T-helper 1 cell treated with Interleukin-12 subunit alpha and Interleukin-12 subunit beta and Interleukin-4 antibody, amounts not matched to agents 30 μg/mL and 1 μg/mL, for 36 hours (primary cell): ENCODE results near the gene JAKMIP2.

Experiments
- H3K27ac Mint-ChIP-seq: one replicate; pipeline ENCODE4 v1.8.0; 2021; ENCODE audit warnings: mild to moderate bottlenecking, mixed read lengths
- H3K27me3 Mint-ChIP-seq: one replicate; pipeline ENCODE4 v1.8.0; 2021; ENCODE audit warnings: low read depth, mixed read lengths
- H3K36me3 Mint-ChIP-seq: one replicate; pipeline ENCODE4 v1.8.0; 2021; ENCODE audit warnings: low read depth, mixed read lengths
- H3K4me1 Mint-ChIP-seq: one replicate; pipeline ENCODE4 v1.8.0; 2021; ENCODE audit warnings: low read depth, mixed read lengths
- H3K4me3 Mint-ChIP-seq: one replicate; pipeline ENCODE4 v1.8.0; 2021; ENCODE audit warnings: mild to moderate bottlenecking, moderate library complexity, mixed read lengths
- H3K9me3 Mint-ChIP-seq: one replicate; pipeline ENCODE4 v1.8.0; 2021; ENCODE audit warnings: mixed read lengths

The JAKMIP2 gene

DNA sequence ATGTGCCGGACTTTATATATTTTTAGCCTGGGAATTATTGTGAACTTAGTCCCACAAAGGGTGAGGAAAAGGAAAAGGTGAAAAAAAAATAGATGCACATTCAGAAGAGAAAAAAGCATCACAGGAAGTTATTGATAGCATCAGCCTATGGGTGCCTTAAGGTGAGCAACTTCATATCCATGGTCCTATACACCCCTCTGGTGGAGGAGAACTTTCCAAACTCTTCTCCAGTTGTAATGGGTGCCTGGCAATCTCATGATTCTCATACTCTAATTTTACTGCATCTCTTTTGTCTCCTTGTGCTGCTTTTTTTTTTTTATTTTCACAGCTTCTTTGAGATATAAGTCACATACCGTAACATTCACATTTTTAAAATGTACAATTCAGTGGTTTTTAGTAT, 107.4 kb downstream of the JAKMIP2 start:
- Mint-ChIP-seq H3K9me3 (no peaks in the 10 kb centered on the region), H3K4me3 (no peak overlapping the region), H3K27me3 (no peaks in the 10 kb centered on the region), H3K4me1 (no peaks in the 10 kb centered on the region), H3K27ac (no peak overlapping the region), H3K36me3 (no peaks in the 10 kb centered on the region)

- Mint-ChIP-seq H3K9me3 (no peaks in the 10 kb centered on the region), H3K36me3 (no peaks in the 10 kb centered on the region), H3K27ac (no peak overlapping the region), H3K4me3 (no peak overlapping the region), H3K4me1 (no peaks in the 10 kb centered on the region), H3K27me3 (no peaks in the 10 kb centered on the region)
These were observed 108.1 kb downstream of the JAKMIP2 start for GRCh38 chr5:147674411-147674810.

- H3K9me3 Mint-ChIP-seq, result no peaks in the 10 kb centered on the region
- H3K27ac Mint-ChIP-seq, result no peak overlapping the region
- no peaks in the 10 kb centered on the region for H3K27me3 Mint-ChIP-seq
- H3K36me3 Mint-ChIP-seq, result no peaks in the 10 kb centered on the region
- H3K4me3 Mint-ChIP-seq, result no peak overlapping the region
- H3K4me1 Mint-ChIP-seq, result no peaks in the 10 kb centered on the region
These were observed 108.7 kb downstream of the JAKMIP2 start for GRCh38 chr5:147673791-147674190.

DNA sequence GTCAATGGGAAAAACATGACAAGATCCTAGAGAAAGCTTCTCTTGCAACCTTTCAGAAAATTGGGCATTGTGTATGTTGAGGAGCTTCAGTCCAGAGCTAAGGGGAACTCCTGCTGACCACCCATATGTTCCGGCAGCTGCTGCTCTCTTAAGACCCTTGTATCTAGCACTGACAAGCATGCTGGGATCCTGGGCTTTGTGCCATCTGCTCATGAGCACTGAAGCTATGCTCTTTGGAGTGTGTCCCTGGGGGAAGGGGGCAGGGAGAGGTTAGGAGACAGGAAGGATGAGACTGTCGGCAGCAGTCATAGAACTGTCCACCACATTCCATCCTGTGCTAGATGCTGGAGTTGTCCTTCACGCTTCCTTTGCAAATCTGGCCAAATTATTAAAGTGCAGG, 109.3 kb downstream of the JAKMIP2 start:
- H3K36me3 Mint-ChIP-seq, result no peaks in the 10 kb centered on the region
- H3K27ac Mint-ChIP-seq, result no peak overlapping the region
- no peaks in the 10 kb centered on the region for H3K4me1 Mint-ChIP-seq
- H3K4me3 Mint-ChIP-seq, result no peak overlapping the region
- H3K27me3 Mint-ChIP-seq, result no peaks in the 10 kb centered on the region
- H3K9me3 Mint-ChIP-seq, result no peaks in the 10 kb centered on the region

DNA sequence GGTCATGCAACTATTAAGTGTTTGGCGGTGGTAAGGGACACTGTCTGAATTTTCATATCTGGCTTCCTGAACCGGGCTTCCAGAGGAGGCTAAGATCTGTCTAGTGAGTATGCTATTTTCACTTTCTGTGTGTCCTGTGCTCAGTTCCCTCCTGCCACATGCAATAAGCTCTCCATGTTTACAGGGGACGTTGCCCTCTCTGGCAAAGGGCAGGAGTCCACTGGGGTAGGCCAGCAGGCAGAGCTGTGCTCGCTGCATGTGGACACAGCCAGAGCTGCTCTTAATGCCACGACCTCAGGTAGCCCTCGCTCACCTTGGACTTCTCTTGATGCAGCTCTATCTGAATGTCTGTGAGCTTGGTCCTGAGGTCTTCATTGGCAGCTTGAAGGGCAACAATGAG, 111.2 kb downstream of the JAKMIP2 start:
- Mint-ChIP-seq H3K4me1 (no peaks in the 10 kb centered on the region), H3K9me3 (no peaks in the 10 kb centered on the region), H3K4me3 (no peak overlapping the region), H3K36me3 (no peaks in the 10 kb centered on the region), H3K27me3 (no peaks in the 10 kb centered on the region), H3K27ac (no peak overlapping the region)

- H3K27me3 Mint-ChIP-seq, result no peaks in the 10 kb centered on the region
- H3K4me1 Mint-ChIP-seq, result no peaks in the 10 kb centered on the region
- H3K27ac Mint-ChIP-seq, result no peak overlapping the region
- H3K36me3 Mint-ChIP-seq, result no peaks in the 10 kb centered on the region
- H3K9me3 Mint-ChIP-seq, result no peaks in the 10 kb centered on the region
- H3K4me3 Mint-ChIP-seq, result no peak overlapping the region
These were observed 111.7 kb downstream of the JAKMIP2 start for GRCh38 chr5:147670815-147671214.

GRCh38 chr5:147669169-147669869, 113.2 kb downstream of the JAKMIP2 start:
- Mint-ChIP-seq H3K9me3 (no peaks in the 10 kb centered on the region), H3K4me3 (no peak overlapping the region), H3K27me3 (no peaks in the 10 kb centered on the region), H3K4me1 (no peaks in the 10 kb centered on the region), H3K36me3 (no peaks in the 10 kb centered on the region), H3K27ac (no peak overlapping the region)

DNA sequence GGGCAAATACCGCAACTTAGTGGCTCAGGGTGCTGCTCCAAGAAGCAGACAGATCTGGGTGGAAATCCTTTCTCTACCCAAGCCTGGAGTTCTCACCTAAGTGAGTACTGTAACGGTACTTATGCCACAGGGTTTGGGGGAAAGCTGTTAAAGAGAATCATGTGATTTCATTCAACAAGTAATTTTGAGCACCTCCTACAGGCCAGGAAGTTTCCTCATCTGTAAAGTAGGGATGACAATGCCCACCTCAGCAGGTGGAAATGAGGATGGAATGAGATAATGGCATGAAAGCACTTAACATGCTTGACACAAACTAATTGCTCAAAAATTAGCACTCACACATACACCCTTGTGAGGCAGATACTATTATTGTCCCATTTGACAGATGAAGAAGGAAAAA, 114.1 kb downstream of the JAKMIP2 start:
- no peaks in the 10 kb centered on the region for H3K36me3 Mint-ChIP-seq
- no peaks in the 10 kb centered on the region for H3K9me3 Mint-ChIP-seq
- no peaks in the 10 kb centered on the region for H3K4me1 Mint-ChIP-seq
- H3K4me3 Mint-ChIP-seq, result no peak overlapping the region
- H3K27me3 Mint-ChIP-seq, result no peaks in the 10 kb centered on the region
- H3K27ac Mint-ChIP-seq, result no peak overlapping the region

- H3K4me3 Mint-ChIP-seq, result no peak overlapping the region
- H3K27me3 Mint-ChIP-seq, result no peaks in the 10 kb centered on the region
- no peaks in the 10 kb centered on the region for H3K9me3 Mint-ChIP-seq
- no peaks in the 10 kb centered on the region for H3K4me1 Mint-ChIP-seq
- no peaks in the 10 kb centered on the region for H3K36me3 Mint-ChIP-seq
- no peak overlapping the region for H3K27ac Mint-ChIP-seq
These were observed 115.2 kb downstream of the JAKMIP2 start for GRCh38 chr5:147667363-147667762.

DNA sequence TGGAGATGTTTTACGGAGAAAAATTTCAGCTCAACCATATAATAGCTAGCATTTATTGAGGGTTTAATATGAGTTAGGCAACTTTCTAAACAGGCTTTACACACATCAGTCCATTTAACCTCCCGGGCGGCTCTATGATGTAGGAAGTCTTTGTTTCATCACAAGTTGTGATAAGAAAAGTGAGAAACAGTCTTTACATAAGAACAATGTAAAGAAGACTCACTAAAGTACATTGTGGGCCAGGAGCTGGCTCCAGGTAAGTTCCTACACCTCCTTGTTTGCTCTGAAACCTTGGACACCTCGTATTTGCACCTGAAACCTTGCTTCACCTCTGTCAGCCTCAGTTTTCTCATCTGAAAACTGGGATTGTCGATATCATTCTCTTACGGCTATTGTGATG, 116.1 kb downstream of the JAKMIP2 start:
- no peak overlapping the region for H3K4me3 Mint-ChIP-seq
- H3K27me3 Mint-ChIP-seq, result no peaks in the 10 kb centered on the region
- H3K9me3 Mint-ChIP-seq, result no peaks in the 10 kb centered on the region
- H3K27ac Mint-ChIP-seq, result no peak overlapping the region
- H3K36me3 Mint-ChIP-seq, result peaks cover 2% of the 10 kb centered on the region
- no peaks in the 10 kb centered on the region for H3K4me1 Mint-ChIP-seq

GRCh38 chr5:147661541-147661940, 121.0 kb downstream of the JAKMIP2 start:
- H3K4me1 Mint-ChIP-seq, result no peaks in the 10 kb centered on the region
- H3K36me3 Mint-ChIP-seq, result peaks cover 8% of the 10 kb centered on the region
- no peak overlapping the region for H3K27ac Mint-ChIP-seq
- H3K4me3 Mint-ChIP-seq, result no peak overlapping the region
- peaks cover 10% of the 10 kb centered on the region for H3K9me3 Mint-ChIP-seq
- H3K27me3 Mint-ChIP-seq, result no peaks in the 10 kb centered on the region

DNA sequence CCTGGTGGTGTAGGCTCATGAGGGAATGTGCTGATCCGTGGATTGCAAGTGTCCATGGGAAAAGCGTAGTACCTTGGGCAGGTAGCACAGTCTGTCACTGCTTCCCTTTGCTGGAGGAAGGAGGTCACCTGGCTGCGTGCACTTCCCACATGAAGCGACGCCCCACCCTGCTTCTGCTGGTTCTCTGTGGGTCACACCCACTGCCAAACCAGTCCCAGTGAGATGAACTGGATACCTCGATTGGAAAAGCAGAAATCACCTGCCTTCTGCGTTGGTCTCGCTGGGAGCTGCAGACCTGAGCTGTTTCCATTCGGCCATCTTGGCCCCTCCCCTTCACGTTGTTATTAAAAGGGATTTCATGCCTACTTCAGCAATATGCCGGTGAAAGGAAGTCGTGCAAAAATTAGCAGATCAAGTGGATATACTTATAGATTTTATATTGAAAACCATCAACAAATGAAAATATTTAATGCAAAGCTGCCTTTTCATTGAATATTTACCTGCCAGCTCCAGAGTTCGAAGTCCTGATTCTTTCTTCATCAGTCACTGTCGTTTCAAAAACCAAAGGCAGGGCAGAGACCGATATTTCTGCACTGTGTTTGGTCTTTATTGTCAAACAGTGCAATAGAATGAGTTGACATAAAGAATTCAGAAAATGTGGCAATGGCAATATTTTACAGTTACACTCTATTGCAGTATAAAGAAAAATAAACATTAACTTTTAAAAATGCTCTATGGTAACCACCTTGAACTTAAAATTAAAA, 123.2 kb downstream of the JAKMIP2 start:
- H3K27me3 Mint-ChIP-seq, result no peaks in the 10 kb centered on the region
- peaks cover 16% of the 10 kb centered on the region for H3K9me3 Mint-ChIP-seq
- H3K4me3 Mint-ChIP-seq, result no peak overlapping the region
- H3K27ac Mint-ChIP-seq, result no peak overlapping the region
- peaks cover 8% of the 10 kb centered on the region for H3K36me3 Mint-ChIP-seq
- H3K4me1 Mint-ChIP-seq, result no peaks in the 10 kb centered on the region

DNA sequence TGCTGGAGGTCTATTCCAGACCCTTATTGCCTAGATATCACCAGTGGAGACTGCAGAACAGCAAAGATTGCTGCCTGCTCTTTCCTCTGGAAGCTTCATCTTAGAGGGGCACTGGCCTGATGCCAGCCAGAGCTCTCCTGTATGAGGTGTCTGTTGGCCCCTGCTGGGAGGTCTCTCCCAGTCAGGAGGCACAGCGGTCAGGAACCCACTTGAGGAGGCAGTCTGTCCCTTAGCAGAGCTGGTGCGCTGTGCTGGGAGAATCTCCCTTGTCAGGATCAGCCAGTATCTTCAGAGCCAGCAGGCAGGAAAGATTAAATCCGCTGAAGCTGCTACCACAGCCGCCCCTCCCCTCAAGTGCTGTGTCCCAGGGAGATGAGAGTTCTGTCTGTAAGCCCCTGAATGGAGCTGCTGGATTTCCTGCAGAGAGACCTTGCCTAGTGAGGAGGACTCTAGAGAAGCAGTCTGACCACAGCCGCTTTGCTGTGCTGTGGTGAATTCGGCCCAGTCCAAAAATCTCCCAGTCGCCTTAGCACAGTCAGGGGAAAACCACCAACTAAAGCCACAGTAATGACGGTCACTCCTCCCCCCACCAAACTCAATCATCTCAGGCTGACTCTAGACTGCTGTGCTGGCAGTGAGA, 124.1 kb downstream of the JAKMIP2 start:
- no peaks in the 10 kb centered on the region for H3K4me1 Mint-ChIP-seq
- no peaks in the 10 kb centered on the region for H3K27me3 Mint-ChIP-seq
- no peak overlapping the region for H3K4me3 Mint-ChIP-seq
- no peak overlapping the region for H3K27ac Mint-ChIP-seq
- peaks cover 16% of the 10 kb centered on the region for H3K9me3 Mint-ChIP-seq
- H3K36me3 Mint-ChIP-seq, result peaks cover 8% of the 10 kb centered on the region

GRCh38 chr5:147648597-147648996, 133.9 kb downstream of the JAKMIP2 start:
- Mint-ChIP-seq H3K9me3 (no peaks in the 10 kb centered on the region), H3K4me3 (no peak overlapping the region), H3K27ac (no peak overlapping the region), H3K4me1 (no peaks in the 10 kb centered on the region), H3K36me3 (no peaks in the 10 kb centered on the region), H3K27me3 (no peaks in the 10 kb centered on the region)

DNA sequence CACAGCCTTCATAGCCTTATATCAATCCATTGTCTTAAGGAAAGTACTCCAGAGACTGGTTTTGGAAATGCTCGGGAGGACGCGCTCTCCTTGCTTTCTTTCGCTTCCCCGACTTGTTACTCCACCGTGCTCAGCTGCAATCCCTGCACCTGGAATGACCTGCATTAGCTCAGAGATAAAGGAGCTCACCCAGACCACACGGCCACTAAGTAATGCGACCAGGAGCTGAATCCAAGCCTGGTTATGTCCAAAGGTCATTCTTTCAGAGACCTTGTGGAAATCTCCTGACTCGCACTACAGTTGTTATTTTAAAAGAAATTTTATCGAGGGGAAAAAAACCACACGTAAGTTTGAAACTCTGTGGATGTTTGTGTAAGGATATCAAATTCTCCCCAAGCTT, 137.3 kb downstream of the JAKMIP2 start:
- H3K4me1 Mint-ChIP-seq, result no peaks in the 10 kb centered on the region
- H3K36me3 Mint-ChIP-seq, result no peaks in the 10 kb centered on the region
- H3K9me3 Mint-ChIP-seq, result no peaks in the 10 kb centered on the region
- H3K27me3 Mint-ChIP-seq, result no peaks in the 10 kb centered on the region
- no peak overlapping the region for H3K27ac Mint-ChIP-seq
- H3K4me3 Mint-ChIP-seq, result no peak overlapping the region
